NB4 (cell line): ENCODE results near the gene NTN1.

Experiments used
- CTCF ChIP-seq: IDR thresholded peaks from one replicate; pipeline ENCODE4 v1.5.1; 2012; ENCODE audit warnings: low read depth, low read length
- MAX ChIP-seq: IDR thresholded peaks from 2 replicates; pipeline ENCODE4 v1.6.1; 2011; ENCODE audit warnings: low read depth, low read length
- POLR2A ChIP-seq: IDR thresholded peaks from 2 replicates; pipeline ENCODE4 v1.6.1; 2011; ENCODE audit warnings: mild to moderate bottlenecking; ENCODE audit not compliant: insufficient read length; ENCODE audit errors: extremely low read depth

DNA sequence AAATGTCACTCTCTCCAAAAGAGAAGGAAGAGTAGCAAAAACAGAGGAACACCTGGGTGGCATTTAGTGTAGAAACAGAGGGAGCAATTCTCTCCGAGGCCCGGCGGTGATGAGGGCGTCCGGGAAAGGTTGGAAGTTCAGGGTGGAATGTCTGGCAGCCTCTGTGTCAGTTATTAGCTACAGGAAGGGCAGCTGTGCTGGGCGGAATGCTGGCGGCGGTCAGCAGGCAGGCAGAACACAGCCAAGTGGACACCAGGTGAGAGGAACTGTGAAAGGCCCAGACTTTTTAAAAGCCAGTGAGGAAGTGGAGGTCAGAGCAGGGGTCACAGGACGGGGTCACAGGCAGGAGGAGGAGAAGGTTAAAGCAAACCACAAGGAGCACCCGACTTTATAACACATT lies 238.1 kb downstream of the NTN1 start:
- TF ChIP-seq POLR2A (no peak), MAX (no peak), CTCF (no peak)
